Keratinocyte (primary cell): Measurements from ENCODE around the gene KLK8.

Experiments used
- CTCF ChIP-seq, 3 experiments: IDR thresholded peaks in 1 of 3; conservative IDR thresholded peaks in 1 of 3; optimal IDR thresholded peaks in 1 of 3; 2 replicates in 2 of 3; 3 replicates in 1 of 3; pipeline versions ENCODE3 to v1.5.1; 2011; ENCODE audit warnings: low read length in 3 of 3, mild to moderate bottlenecking in 3 of 3, moderate library complexity in 2 of 3, control low read depth in 1 of 3, inconsistent platforms in 1 of 3; ENCODE audit not compliant: insufficient read depth in 2 of 3; ENCODE audit errors: extremely low read depth in 1 of 3
- EZH2 ChIP-seq: IDR thresholded peaks from one replicate; pipeline ENCODE4 v1.6.1; 2012; ENCODE audit warnings: inconsistent platforms, mild to moderate bottlenecking, low read length, moderate library complexity

DNA sequence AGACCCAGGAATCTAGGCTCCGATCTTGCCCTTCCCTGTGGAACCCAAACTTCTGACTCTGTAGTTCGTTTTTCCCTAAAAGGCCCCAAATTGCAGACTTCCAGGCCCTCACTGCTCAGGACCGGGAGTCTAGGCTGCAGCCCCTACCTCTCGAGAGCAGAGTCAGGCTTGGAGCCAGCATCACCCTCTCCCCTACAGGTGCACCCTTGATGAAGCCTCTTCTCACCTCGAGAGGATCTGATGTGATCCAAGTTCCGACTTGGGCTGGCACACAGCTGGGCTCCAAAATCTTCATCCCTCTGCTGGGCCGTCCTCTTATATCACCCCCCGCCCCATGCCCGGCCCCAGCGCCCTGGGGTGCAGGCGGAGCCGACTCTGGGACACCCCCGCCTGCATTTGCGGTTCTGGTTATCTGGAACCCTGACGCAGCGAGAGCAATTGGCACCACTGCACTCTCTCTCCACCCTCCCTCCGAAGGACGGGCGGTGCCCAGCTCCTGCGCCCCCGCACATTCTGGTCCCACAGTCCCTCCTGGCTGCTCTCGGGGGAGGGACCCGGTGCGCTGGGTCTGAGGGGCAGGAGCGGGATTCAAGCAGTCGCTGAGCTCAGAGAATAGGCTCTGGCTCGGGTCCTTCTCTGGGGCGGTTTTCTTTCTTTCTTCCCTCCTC, 17.6 kb downstream of the KLK8 start, which contains the start of gene KLK7:
- TF ChIP-seq CTCF (optimal IDR thresholded peaks at IDR 0.05 in 1 of 3, IDR thresholded peaks at IDR 0.05 in 1 of 3, conservative IDR thresholded peaks at IDR 0.05 in 1 of 3; ENCODE audit: extremely low read depth in 1 of 3, insufficient read depth in 2 of 3, low read length in 3 of 3) (no peak), EZH2 (no peak)
